PFSK-1 (cell line): ENCODE results near the gene ECEL1.

ENCODE experiments used
- FOXP2 ChIP-seq: optimal IDR thresholded peaks from 2 replicates; pipeline ENCODE3; 2011; ENCODE audit warnings: borderline replicate concordance, control low read depth, inconsistent platforms; ENCODE audit not compliant: insufficient read depth; ENCODE audit errors: extremely low read length, extremely low read depth
- POLR2AphosphoS5 ChIP-seq: IDR thresholded peaks from 2 replicates; pipeline ENCODE4 v1.6.1; 2012; ENCODE audit warnings: low read depth, mild to moderate bottlenecking, control low read depth, low read length, moderate library complexity
- REST ChIP-seq, 2 experiments: IDR thresholded peaks; 2 replicates each; pipeline versions ENCODE4 v1.6.1 to v1.8.0; 2011 to 2012; ENCODE audit warnings: low read depth in 2 of 2, low read length in 2 of 2, control low read depth in 1 of 2, inconsistent platforms in 1 of 2, mild to moderate bottlenecking in 1 of 2, moderate library complexity in 1 of 2; ENCODE audit not compliant: insufficient read depth in 1 of 2
- SIN3A ChIP-seq: IDR thresholded peaks from 2 replicates; pipeline ENCODE4 v1.6.1; 2012; ENCODE audit warnings: mild to moderate bottlenecking, low read length, moderate library complexity, borderline replicate concordance; ENCODE audit not compliant: insufficient read depth
- TAF1 ChIP-seq: IDR thresholded peaks from 2 replicates; pipeline ENCODE4 v1.6.1; 2012; ENCODE audit warnings: low read length, control low read depth, borderline replicate concordance; ENCODE audit not compliant: insufficient read depth

Gene ECEL1

DNA sequence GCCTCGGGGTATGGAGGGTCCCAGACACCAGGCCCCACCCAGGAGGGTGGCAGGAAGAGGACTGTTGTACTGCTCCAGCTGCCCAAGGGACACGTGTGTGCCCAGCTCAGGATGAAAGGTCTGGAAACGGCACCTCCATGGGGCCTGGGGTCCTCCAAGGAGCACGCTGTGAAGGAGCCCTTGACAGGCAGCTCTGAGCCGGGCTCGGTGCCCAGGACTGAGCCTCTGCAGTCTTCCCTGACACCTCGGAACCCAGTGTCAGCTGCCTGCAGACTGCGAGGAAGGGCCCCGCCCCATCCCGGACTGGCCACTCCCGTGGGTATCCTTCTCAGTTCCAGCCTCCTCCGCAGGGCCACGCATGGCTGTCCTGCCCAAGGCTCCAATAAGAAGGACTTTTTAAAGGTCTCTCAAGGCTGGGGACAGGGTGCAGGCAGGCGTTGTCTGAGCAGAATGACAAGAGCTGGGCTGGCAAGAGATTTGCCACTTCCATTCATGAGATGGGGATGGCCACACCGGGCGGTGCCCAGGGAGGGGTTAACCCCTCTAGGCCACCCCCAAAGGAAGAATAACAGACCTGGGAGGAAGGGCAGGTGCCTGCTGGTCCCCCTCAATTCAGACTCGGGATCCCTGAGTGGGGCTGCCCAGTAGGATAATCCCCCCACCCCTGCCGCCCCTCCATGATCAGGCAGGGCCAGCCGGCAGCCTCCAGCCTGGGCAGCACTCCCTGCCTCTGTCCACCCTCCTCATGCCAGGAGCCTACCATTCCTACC is 8.9 kb downstream of the ECEL1 start:
- TF ChIP-seq SIN3A, result no peak

DNA sequence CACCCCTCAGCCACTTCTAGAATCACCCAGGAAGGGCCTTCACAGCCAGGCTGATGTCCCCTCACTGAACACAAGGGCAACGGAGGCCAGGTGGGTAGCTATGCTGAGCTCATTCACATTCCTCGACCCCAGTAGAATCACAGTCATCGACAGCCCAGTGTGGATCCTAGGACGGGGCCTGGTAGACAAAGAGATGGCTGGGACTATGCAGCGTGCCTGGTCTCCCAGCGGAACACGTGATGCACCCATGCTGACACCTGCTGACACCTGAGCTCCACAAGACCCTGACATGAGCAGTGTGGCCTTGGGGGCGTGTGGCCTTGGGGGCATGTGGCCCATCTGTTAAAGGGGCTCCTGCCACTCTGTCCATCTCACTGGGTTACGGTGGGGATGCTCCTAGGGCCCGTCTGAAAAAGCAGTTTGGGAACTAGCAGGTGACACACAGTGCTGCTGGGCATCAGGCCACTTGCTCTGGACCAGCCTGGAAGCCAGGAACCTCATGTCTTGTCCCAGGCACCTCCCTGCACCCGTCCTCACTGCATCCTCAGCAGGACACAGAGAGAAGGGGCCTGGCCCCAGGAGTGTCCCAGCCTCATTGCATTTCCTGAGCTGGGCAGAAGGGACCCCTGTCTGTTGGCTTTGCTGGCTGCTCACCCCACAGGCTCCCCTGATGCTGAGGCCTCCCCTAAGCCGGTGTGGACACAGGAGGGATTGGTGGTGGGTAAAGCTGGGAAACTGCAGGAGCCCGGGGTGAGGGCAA is 9.7 kb downstream of the ECEL1 start:
- no peak for TF ChIP-seq SIN3A
- TF ChIP-seq FOXP2, result no peak
- no peak for TF ChIP-seq REST (IDR thresholded peaks at IDR 0.05; ENCODE audit: insufficient read depth in 1 of 2, low read depth in 2 of 2, low read length in 2 of 2)
- TF ChIP-seq POLR2AphosphoS5, result no peak
- TF ChIP-seq TAF1, result no peak

DNA sequence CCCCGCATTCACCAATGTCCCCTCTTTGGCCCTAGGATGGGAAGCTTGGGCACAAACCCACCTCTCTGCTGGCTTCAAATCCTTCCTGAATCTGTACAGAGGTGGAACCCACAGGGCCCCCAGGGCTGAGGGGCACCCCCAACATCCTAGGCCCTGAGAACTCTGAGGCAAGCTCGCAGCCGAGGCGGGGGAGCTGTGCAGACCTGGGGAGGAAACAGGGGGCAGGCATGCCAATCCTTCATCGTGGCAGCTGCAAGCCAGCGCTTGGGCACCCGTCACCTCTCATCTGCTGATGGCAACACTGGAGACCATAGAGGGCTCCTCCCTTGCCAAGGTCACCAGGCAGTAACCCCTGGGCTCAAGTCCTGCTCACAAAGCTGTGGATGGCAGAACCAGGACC is 10.8 kb downstream of the ECEL1 start:
- TF ChIP-seq FOXP2, result no peak
- TF ChIP-seq POLR2AphosphoS5, result no peak
- no peak for TF ChIP-seq SIN3A
- TF ChIP-seq REST (IDR thresholded peaks at IDR 0.05; ENCODE audit: insufficient read depth in 1 of 2, low read depth in 2 of 2, low read length in 2 of 2), result no peak
- no peak for TF ChIP-seq TAF1

DNA sequence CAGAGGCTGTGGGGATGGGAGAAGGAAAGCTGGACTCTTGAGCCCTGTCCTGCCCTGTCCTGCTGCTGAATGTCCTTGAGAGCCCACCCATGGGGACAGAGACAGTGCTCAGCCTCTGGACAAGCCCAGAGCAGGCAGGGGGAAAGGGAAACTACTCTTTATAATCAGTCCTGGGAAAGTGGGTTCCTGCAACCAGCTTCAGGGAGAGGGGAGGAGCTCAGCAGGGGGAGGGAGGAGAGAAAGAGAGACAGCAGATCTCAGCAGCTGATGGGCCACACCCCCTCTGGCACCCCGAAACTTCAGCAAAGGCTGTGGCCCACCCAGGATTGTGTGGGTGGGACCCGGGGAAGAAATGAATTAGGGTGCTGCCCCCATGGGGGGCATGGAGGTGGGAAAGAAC is 11.6 kb downstream of the ECEL1 start:
- no peak for TF ChIP-seq SIN3A
- no peak for TF ChIP-seq TAF1
- TF ChIP-seq FOXP2, result no peak
- no peak for TF ChIP-seq POLR2AphosphoS5
- no peak for TF ChIP-seq REST (IDR thresholded peaks at IDR 0.05; ENCODE audit: insufficient read depth in 1 of 2, low read depth in 2 of 2, low read length in 2 of 2)

DNA sequence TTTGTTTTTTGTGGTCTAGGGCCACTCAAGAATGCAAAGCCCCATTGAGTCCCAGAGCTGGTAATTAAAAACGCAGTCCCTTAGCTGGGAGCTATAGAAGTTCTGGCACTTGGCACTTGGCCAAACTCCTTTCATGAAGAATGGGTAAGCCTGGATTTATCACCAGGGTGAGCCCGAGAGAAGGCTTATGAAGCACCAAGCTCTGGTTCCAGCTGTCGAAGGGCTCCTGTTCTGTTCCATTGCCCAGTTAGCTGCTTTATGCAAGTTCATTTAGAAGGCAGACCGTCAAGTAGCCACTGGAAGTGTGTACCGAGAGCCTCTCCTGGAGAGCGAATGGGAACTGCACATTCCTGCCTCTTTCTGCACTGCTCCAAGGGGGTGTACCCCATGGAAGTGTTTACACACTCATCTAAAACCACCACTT is 14.2 kb downstream of the ECEL1 start:
- TF ChIP-seq POLR2AphosphoS5 (no peak), REST (IDR thresholded peaks at IDR 0.05; ENCODE audit: insufficient read depth in 1 of 2, low read depth in 2 of 2, low read length in 2 of 2) (no peak), SIN3A (no peak), FOXP2 (no peak), TAF1 (no peak)
